ENCODE measurements around the gene TRIM27.

TRIM27 gene

DNA sequence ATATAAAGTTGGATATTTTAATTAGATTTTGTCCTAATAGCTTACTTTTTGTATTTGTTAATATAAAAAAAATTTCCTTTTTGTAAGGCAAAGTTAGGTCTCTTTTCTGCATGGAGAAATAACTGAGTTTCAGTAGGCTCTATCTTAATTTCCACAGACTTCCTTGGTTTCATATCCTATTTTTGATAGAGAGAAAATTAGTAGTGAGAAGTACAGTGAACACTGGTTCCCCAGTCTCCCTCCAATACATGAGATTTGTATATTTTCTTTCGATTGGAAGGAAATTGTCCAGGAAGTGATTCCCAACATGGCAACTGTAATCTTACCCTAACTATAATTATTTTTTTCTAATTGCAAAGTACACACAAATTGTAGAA lies 26.4 kb downstream of the TRIM27 start:
- Histone ChIP-seq H3K9ac (ENCODE audit: low read depth in 1 of 2, low read length in 2 of 2) (peak overlapping the region; percentile 88 to 97), H3K27me3 (ENCODE audit: control insufficient read depth in 1 of 2, insufficient read depth in 2 of 2, low read length in 2 of 2) (no peaks in the 10 kb centered on the region), H3K9me3 (ENCODE audit: control insufficient read depth in 1 of 2, low read length in 2 of 2) (no peaks in the 10 kb centered on the region), H3K4me3 (ENCODE audit: low read depth in 1 of 2, low read length in 2 of 2) (peak overlapping the region; percentile 86 to 91), H3K36me3 (ENCODE audit: control insufficient read depth in 1 of 2, insufficient read depth in 2 of 2, low read length in 2 of 2) (peaks cover 0 to 19% of the 10 kb centered on the region in 2 donors), H3K27ac (ENCODE audit: low read depth, low read length) (no peak overlapping the region), H3K4me1 (ENCODE audit: control insufficient read depth in 1 of 2, insufficient read depth in 2 of 2, low read length in 2 of 2) (peaks cover 5% of the 10 kb centered on the region in 2 donors)

DNA sequence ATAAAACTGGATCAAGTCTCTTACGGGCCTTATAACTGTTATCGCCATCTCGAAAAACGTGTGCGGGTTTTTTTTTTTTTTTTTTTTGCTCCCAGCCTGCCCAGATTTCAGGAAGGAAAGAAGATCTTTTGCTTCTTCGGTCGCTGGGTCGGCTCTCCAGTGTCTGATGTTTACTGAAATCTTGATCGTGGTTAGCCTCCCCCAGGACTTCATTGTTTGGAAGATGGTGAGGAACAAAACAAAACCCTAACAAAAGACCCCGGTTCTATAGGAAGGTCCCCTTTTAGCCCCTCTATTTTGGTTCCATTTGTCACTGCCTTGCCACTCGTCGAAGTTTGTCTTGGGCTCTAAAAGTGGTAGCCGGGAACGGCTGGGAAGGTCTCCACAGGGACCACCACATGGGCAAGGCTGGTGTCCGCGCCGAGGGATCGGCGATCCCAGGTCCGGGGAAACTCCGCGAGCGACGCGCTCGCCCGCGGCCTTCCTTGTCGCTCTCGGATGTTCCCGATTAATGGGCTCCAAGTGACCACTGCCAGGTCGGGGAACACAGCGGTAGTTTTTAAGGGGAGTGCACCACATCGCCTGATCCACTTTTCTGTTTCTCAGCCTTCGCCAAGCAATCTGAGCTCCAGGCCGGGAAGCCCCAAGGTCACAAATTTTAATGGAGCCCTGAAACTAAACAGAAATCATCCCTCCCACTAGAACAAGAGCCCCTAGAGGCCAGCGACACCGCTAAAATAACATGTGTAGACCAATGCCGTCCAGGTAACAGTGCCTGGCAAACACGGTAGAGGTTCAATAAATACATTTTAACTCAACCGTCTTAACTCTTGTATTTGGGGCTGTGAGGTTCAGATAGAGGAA lies 27.0 kb downstream of the TRIM27 start:
- H3K36me3 ChIP-seq (ENCODE audit: control insufficient read depth in 1 of 2, insufficient read depth in 2 of 2, low read length in 2 of 2): peaks cover 0 to 13% of the 10 kb centered on the region in 2 donors
- H3K9me3 ChIP-seq (ENCODE audit: control insufficient read depth in 1 of 2, low read length in 2 of 2): no peaks in the 10 kb centered on the region
- H3K9ac ChIP-seq (ENCODE audit: low read depth in 1 of 2, low read length in 2 of 2): peak overlapping the region; percentile 88 to 97
- peak overlapping the region; percentile 86 to 91 for H3K4me3 ChIP-seq (ENCODE audit: low read depth in 1 of 2, low read length in 2 of 2)
- H3K27ac ChIP-seq (ENCODE audit: low read depth, low read length): peak overlapping the region; percentile 93
- no peaks in the 10 kb centered on the region for H3K27me3 ChIP-seq (ENCODE audit: control insufficient read depth in 1 of 2, insufficient read depth in 2 of 2, low read length in 2 of 2)
- peaks cover 5% of the 10 kb centered on the region in 2 donors for H3K4me1 ChIP-seq (ENCODE audit: control insufficient read depth in 1 of 2, insufficient read depth in 2 of 2, low read length in 2 of 2)

DNA sequence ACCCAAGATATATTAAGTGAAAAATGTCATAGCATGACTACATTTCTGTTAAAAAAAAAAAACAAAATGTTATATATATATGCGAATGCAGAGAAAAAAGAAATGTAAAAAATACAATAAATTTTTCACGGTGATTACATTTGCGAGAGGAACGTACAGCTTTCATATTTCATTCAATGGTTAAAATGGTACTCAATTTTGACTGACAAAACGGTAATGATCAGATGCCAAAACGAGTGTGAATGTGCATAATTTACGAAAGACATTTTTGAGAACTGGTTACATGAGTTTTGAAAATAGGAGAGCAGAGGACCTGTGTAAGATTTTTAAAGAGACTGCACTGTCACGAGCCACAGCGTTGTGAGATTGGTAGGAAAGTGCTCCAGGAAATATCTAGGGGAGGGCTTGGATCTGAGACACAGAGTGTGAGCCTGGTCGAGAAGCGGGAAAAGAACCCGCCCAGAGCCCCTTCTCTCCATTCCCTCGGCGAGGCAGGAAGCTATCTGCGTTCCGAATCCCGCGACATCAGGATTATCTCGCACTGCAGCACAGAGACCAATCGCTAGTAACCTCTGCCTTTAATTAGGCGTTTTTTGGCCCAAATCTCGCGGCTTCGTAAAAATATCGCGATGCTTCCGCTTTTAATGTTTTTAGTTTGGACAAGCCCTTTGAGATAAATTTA lies 28.5 kb downstream of the TRIM27 start:
- peak overlapping the region; percentile 88 to 97 for H3K9ac ChIP-seq (ENCODE audit: low read depth in 1 of 2, low read length in 2 of 2)

DNA sequence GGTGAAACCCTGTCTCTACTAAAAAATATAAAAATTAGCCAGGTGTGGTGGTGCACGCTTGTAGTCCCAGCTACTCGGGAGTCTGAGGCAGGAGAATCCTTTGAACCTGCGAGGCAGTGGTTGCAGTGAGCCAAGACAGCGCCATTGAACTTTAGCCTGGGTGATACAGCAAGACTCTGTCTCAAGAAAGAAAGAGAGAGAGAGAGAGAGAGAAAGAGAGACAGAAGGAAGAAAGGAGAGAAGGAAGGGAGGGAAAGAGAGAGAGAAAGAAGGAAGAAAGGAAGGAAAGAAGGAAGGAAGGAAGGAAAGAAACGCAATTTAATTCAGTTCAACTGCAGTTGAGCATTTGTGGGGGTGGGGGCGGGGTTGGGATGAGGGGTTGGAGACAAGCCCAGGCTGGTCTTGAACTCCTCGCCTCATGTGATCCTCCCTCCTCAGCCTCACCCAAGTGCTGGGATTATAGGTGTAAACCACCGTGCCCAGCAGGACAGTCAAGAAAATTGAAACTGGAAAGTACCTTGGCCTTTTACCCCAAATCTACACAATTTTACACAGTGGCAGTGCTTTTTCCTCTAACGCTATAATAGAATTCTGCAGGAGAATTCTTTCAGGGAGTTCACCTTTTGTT lies 30.5 kb downstream of the TRIM27 start:
- H3K4me1 ChIP-seq (ENCODE audit: control insufficient read depth in 1 of 2, insufficient read depth in 2 of 2, low read length in 2 of 2): peaks cover 5% of the 10 kb centered on the region in 2 donors
- H3K9me3 ChIP-seq (ENCODE audit: control insufficient read depth in 1 of 2, low read length in 2 of 2): no peaks in the 10 kb centered on the region
- H3K36me3 ChIP-seq (ENCODE audit: control insufficient read depth in 1 of 2, insufficient read depth in 2 of 2, low read length in 2 of 2): no peaks in the 10 kb centered on the region
- H3K27me3 ChIP-seq (ENCODE audit: control insufficient read depth in 1 of 2, insufficient read depth in 2 of 2, low read length in 2 of 2): no peaks in the 10 kb centered on the region
- H3K27ac ChIP-seq (ENCODE audit: low read depth, low read length): no peak overlapping the region
- H3K4me3 ChIP-seq (ENCODE audit: low read depth in 1 of 2, low read length in 2 of 2): no peak overlapping the region
- H3K9ac ChIP-seq (ENCODE audit: low read depth in 1 of 2, low read length in 2 of 2): no peak overlapping the region

More for the DNA sequence above, 28.5 kb downstream of the TRIM27 start:
- H3K4me3 ChIP-seq (ENCODE audit: low read depth in 1 of 2, low read length in 2 of 2): peak overlapping the region; percentile 86 to 91
- H3K9me3 ChIP-seq (ENCODE audit: control insufficient read depth in 1 of 2, low read length in 2 of 2): no peaks in the 10 kb centered on the region
- H3K27me3 ChIP-seq (ENCODE audit: control insufficient read depth in 1 of 2, insufficient read depth in 2 of 2, low read length in 2 of 2): no peaks in the 10 kb centered on the region
- H3K4me1 ChIP-seq (ENCODE audit: control insufficient read depth in 1 of 2, insufficient read depth in 2 of 2, low read length in 2 of 2): peaks cover 5% of the 10 kb centered on the region in 2 donors
- peak overlapping the region; percentile 93 for H3K27ac ChIP-seq (ENCODE audit: low read depth, low read length)
- no peaks in the 10 kb centered on the region for H3K36me3 ChIP-seq (ENCODE audit: control insufficient read depth in 1 of 2, insufficient read depth in 2 of 2, low read length in 2 of 2)

DNA sequence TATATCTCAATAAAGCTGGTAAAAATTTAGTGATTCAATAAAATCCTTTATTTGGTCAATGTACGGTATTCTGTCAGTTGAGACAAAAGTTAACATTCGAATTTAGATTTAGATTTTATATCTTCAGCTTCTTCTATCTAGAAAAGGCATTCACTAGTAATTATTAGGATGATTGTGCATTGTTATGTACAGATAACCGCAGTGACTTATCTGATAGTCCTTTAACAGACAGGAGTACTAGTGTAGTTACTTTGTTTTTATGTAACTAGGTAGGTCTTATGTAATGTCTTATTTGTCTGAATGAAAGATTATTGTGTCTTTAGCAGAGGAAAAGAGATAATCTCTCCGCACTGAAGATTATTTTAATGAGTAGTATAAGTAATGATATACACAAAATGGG lies 31.3 kb downstream of the TRIM27 start:
- H3K27me3 ChIP-seq (ENCODE audit: control insufficient read depth in 1 of 2, insufficient read depth in 2 of 2, low read length in 2 of 2): no peaks in the 10 kb centered on the region

DNA sequence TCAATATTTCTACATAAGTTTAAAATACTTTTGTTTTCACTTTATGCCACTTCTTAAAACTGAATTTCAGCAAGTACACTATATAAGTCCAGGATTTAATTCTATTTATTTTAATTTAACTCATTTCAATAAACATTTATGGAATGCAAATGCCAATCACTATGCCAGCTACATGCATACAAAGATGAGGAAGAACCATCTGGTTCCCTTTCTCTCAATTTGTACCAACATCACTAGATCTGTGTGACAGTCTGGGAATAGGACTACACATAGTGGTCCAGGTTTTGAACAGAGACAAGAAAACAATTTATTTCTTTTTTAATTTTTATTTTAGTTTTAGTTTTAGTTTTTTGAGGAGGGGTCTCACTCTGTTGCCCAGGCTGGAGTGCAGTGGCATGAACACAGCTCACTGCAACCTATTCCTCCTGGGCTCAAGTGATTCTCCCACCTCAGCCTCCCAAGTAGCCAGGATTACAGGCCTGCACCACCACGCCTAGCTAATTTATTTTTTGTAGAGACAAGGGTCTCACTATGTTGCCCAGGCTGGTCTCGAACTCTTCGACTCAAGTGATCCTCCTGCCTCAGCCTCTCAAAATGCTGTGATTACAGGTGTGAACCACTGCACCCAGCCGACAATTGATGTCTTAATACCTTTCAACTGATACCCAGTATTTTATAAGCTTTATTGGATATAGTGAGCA lies 35.8 kb downstream of the TRIM27 start:
- Histone ChIP-seq H3K4me3 (ENCODE audit: low read depth in 1 of 2, low read length in 2 of 2) (no peak overlapping the region), H3K9ac (ENCODE audit: low read depth in 1 of 2, low read length in 2 of 2) (no peak overlapping the region), H3K36me3 (ENCODE audit: control insufficient read depth in 1 of 2, insufficient read depth in 2 of 2, low read length in 2 of 2) (no peaks in the 10 kb centered on the region), H3K27me3 (ENCODE audit: control insufficient read depth in 1 of 2, insufficient read depth in 2 of 2, low read length in 2 of 2) (peaks cover 0 to 8% of the 10 kb centered on the region in 2 donors), H3K9me3 (ENCODE audit: control insufficient read depth in 1 of 2, low read length in 2 of 2) (no peaks in the 10 kb centered on the region), H3K27ac (ENCODE audit: low read depth, low read length) (no peak overlapping the region), H3K4me1 (ENCODE audit: control insufficient read depth in 1 of 2, insufficient read depth in 2 of 2, low read length in 2 of 2) (no peaks in the 10 kb centered on the region)

More for the DNA sequence above, 31.3 kb downstream of the TRIM27 start:
- H3K9ac ChIP-seq (ENCODE audit: low read depth in 1 of 2, low read length in 2 of 2): no peak overlapping the region
- no peak overlapping the region for H3K27ac ChIP-seq (ENCODE audit: low read depth, low read length)
- no peaks in the 10 kb centered on the region for H3K36me3 ChIP-seq (ENCODE audit: control insufficient read depth in 1 of 2, insufficient read depth in 2 of 2, low read length in 2 of 2)
- peaks cover 3% of the 10 kb centered on the region in 2 donors for H3K4me1 ChIP-seq (ENCODE audit: control insufficient read depth in 1 of 2, insufficient read depth in 2 of 2, low read length in 2 of 2)
- no peak overlapping the region for H3K4me3 ChIP-seq (ENCODE audit: low read depth in 1 of 2, low read length in 2 of 2)
- H3K9me3 ChIP-seq (ENCODE audit: control insufficient read depth in 1 of 2, low read length in 2 of 2): no peaks in the 10 kb centered on the region

DNA sequence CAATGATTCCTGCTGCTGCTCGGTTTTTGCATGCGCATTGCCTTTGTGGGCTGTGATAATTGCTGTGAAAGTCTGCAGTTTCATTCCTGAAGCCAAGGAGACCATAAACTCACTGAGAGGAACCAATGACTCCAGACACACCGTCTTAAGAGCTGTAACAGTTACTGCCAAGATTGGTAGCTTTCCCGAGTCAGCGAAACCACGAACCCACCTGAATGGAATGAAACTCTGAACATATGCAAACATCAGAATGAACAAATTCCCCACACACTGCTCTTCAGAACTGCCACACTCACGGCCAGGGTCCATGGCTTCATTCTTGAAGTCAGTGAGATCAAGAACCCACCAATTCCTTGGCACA lies 37.7 kb downstream of the TRIM27 start:
- no peaks in the 10 kb centered on the region for H3K9me3 ChIP-seq (ENCODE audit: control insufficient read depth in 1 of 2, low read length in 2 of 2)
- no peak overlapping the region for H3K4me3 ChIP-seq (ENCODE audit: low read depth in 1 of 2, low read length in 2 of 2)
- H3K27me3 ChIP-seq (ENCODE audit: control insufficient read depth in 1 of 2, insufficient read depth in 2 of 2, low read length in 2 of 2): peaks cover 0 to 8% of the 10 kb centered on the region in 2 donors
- H3K27ac ChIP-seq (ENCODE audit: low read depth, low read length): no peak overlapping the region
- H3K4me1 ChIP-seq (ENCODE audit: control insufficient read depth in 1 of 2, insufficient read depth in 2 of 2, low read length in 2 of 2): peaks cover 0 to under 1% of the 10 kb centered on the region in 2 donors
- H3K9ac ChIP-seq (ENCODE audit: low read depth in 1 of 2, low read length in 2 of 2): no peak overlapping the region
- H3K36me3 ChIP-seq (ENCODE audit: control insufficient read depth in 1 of 2, insufficient read depth in 2 of 2, low read length in 2 of 2): no peaks in the 10 kb centered on the region

DNA sequence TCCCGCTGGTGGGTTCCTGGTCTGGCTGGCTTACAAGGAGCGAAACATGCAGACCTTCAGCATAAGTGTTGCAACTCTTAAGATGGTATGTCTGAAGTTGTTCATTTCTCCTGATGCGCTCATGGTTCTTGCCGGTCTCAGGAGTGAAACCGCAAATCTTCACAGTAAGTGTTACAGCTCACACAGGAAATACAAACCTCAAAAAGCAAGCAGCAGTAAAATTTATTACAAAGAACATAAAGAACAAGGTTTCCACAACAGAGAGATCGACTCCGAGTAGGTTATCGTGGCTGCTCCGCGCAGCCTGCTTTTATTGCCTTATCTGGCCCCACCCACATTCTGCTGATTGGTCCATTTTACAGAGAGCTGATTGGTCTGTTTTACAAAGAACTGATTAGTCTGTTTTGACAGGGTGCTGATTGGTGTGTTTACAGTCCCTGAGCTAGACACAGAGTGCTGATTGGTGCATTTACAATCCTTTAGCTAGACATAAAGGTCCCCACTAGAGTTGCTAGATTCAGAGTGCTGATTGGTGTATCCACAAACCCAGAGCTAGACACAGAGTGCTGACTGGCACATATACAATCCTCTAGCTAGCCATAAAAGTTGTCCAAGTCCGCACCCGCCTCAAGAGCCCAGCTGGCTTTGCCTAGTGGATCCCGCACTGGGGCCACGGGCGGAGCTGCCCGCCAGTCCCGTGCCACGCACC lies 39.2 kb downstream of the TRIM27 start:
- Histone ChIP-seq H3K4me3 (ENCODE audit: low read depth in 1 of 2, low read length in 2 of 2) (peak overlapping the region in 1 of 2 donors; percentile 36), H3K27ac (ENCODE audit: low read depth, low read length) (no peak overlapping the region)

DNA sequence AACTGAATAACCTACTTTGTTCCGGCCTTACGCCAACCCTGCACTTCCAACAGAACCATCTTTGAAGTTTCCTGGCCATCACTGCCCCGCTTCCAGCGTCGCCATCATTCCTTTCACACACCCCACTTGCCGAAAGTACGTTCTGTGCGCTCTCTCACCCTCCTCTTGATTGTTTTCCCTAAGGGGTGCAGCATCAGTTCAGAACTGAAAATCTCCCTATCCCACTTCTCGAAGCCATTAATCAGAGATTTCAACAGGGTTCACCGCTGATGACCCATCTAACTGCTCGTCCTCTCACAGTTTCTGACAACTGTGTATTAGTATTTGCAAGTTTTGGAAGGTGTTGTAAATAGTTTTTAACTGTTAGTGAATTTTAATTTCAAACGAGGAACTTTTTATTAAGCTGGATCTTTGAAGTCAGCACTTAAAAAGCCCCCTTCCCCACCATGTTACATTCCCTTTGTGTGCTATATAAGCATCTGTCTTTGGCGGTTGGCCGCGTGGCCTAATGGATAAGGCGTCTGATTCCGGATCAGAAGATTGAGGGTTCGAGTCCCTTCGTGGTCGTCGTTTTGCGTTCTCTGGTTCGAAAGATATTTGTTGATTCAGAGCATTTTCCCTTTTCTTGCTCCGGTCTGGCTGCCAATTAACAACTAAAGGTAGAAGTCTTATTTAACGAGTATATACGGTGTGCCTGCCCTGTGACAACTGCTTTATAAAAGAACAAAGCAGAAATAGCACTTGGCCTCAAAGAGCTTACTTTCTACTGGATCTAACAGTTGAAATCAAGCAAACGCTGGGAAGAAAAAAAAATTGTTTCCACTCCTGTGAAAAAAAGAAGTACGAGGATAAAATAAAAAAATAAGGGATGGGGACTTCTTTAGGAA lies 42.6 kb downstream of the TRIM27 start:
- Histone ChIP-seq H3K4me3 (ENCODE audit: low read depth in 1 of 2, low read length in 2 of 2) (peak overlapping the region; percentile 77 to 81), H3K36me3 (ENCODE audit: control insufficient read depth in 1 of 2, insufficient read depth in 2 of 2, low read length in 2 of 2) (no peaks in the 10 kb centered on the region), H3K9me3 (ENCODE audit: control insufficient read depth in 1 of 2, low read length in 2 of 2) (no peaks in the 10 kb centered on the region), H3K9ac (ENCODE audit: low read depth in 1 of 2, low read length in 2 of 2) (peak overlapping the region; percentile 30 to 62), H3K4me1 (ENCODE audit: control insufficient read depth in 1 of 2, insufficient read depth in 2 of 2, low read length in 2 of 2) (peaks cover 0 to 7% of the 10 kb centered on the region in 2 donors), H3K27me3 (ENCODE audit: control insufficient read depth in 1 of 2, insufficient read depth in 2 of 2, low read length in 2 of 2) (peaks cover 5 to 6% of the 10 kb centered on the region in 2 donors), H3K27ac (ENCODE audit: low read depth, low read length) (no peak overlapping the region)

More for the DNA sequence above, 39.2 kb downstream of the TRIM27 start:
- Histone ChIP-seq H3K4me1 (ENCODE audit: control insufficient read depth in 1 of 2, insufficient read depth in 2 of 2, low read length in 2 of 2) (peaks cover 0 to 7% of the 10 kb centered on the region in 2 donors), H3K9me3 (ENCODE audit: control insufficient read depth in 1 of 2, low read length in 2 of 2) (no peaks in the 10 kb centered on the region), H3K27me3 (ENCODE audit: control insufficient read depth in 1 of 2, insufficient read depth in 2 of 2, low read length in 2 of 2) (peaks cover 0 to 8% of the 10 kb centered on the region in 2 donors), H3K9ac (ENCODE audit: low read depth in 1 of 2, low read length in 2 of 2) (no peak overlapping the region), H3K36me3 (ENCODE audit: control insufficient read depth in 1 of 2, insufficient read depth in 2 of 2, low read length in 2 of 2) (no peaks in the 10 kb centered on the region)

Data from duodenal mucosa (tissue), 2 donors.